Measurements from ENCODE around the gene RABAC1.

GRCh38 chr19:41957838-41958366, 1.2 kb downstream of the RABAC1 start:
- TF ChIP-seq CTCF (IDR thresholded peaks at IDR 0.05) (peak; percentile 92), ZFX (IDR thresholded peaks at IDR 0.05; ENCODE audit: borderline replicate concordance) (no peak)

Measured in 22Rv1 (cell line).